ENCODE results near the gene TNXB.

GRCh38 chr6:32046450-32047083 is 62.6 kb downstream of the TNXB start:
- TF ChIP-seq, protein P1, sequence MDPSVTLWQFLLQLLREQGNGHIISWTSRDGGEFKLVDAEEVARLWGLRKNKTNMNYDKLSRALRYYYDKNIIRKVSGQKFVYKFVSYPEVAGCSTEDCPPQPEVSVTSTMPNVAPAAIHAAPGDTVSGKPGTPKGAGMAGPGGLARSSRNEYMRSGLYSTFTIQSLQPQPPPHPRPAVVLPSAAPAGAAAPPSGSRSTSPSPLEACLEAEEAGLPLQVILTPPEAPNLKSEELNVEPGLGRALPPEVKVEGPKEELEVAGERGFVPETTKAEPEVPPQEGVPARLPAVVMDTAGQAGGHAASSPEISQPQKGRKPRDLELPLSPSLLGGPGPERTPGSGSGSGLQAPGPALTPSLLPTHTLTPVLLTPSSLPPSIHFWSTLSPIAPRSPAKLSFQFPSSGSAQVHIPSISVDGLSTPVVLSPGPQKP (IDR thresholded peaks at IDR 0.05; ENCODE audit: low read depth, low read length), result no peak
- no peak for TF ChIP-seq REST (IDR thresholded peaks at IDR 0.05)
- TF ChIP-seq, protein P2, sequence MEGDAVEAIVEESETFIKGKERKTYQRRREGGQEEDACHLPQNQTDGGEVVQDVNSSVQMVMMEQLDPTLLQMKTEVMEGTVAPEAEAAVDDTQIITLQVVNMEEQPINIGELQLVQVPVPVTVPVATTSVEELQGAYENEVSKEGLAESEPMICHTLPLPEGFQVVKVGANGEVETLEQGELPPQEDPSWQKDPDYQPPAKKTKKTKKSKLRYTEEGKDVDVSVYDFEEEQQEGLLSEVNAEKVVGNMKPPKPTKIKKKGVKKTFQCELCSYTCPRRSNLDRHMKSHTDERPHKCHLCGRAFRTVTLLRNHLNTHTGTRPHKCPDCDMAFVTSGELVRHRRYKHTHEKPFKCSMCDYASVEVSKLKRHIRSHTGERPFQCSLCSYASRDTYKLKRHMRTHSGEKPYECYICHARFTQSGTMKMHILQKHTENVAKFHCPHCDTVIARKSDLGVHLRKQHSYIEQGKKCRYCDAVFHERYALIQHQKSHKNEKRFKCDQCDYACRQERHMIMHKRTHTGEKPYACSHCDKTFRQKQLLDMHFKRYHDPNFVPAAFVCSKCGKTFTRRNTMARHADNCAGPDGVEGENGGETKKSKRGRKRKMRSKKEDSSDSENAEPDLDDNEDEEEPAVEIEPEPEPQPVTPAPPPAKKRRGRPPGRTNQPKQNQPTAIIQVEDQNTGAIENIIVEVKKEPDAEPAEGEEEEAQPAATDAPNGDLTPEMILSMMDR (IDR thresholded peaks at IDR 0.05), result no peak
- TF ChIP-seq CHD2 (IDR thresholded peaks at IDR 0.05; ENCODE audit: low read length, partially characterized antibody), result no peak
